HEK293 (cell line): ENCODE measurements around the gene RNF151.

ENCODE experiments used
- KLF9 ChIP-seq: fragments of 450-650 bp; formaldehyde crosslinking; IDR thresholded peaks from 2 replicates; pipeline ENCODE4 v1.5.1; 2016; ENCODE audit warnings: missing biosample characterization, missing genetic modification characterization, low read depth
- PRDM2 ChIP-seq: fragments of 450-650 bp; formaldehyde crosslinking; IDR thresholded peaks from 2 replicates; pipeline ENCODE4 v1.5.1; 2016; ENCODE audit warnings: missing biosample characterization, missing genetic modification characterization, borderline replicate concordance
- PRDM6 ChIP-seq: fragments of 450-650 bp; formaldehyde crosslinking; IDR thresholded peaks from 2 replicates; pipeline ENCODE4 v1.5.1; 2017; ENCODE audit warnings: missing biosample characterization, missing genetic modification characterization
- SALL2 ChIP-seq: fragments of 450-650 bp; formaldehyde crosslinking; IDR thresholded peaks from 2 replicates; pipeline ENCODE4 v1.5.0; 2017; ENCODE audit warnings: missing biosample characterization, mild to moderate bottlenecking, missing genetic modification characterization, borderline replicate concordance
- TRIM28 ChIP-seq: IDR thresholded peaks from 2 replicates; pipeline ENCODE4 v1.6.1; 2011; ENCODE audit warnings: low read length, control low read depth, borderline replicate concordance
- YY2 ChIP-seq: fragments of 450-650 bp; formaldehyde crosslinking; IDR thresholded peaks from 2 replicates; pipeline ENCODE4 v1.5.1; 2016; ENCODE audit warnings: missing biosample characterization, missing genetic modification characterization
- ZBTB11 ChIP-seq: fragments of 450-650 bp; formaldehyde crosslinking; conservative IDR thresholded peaks from 2 replicates; pipeline ENCODE4 v1.5.1; 2016; ENCODE audit warnings: low read depth, missing biosample characterization, missing genetic modification characterization
- ZBTB17 ChIP-seq: fragments of 450-650 bp; formaldehyde crosslinking; IDR thresholded peaks from 2 replicates; pipeline ENCODE4 v1.5.1; 2016; ENCODE audit warnings: missing biosample characterization, missing genetic modification characterization
- ZNF214 ChIP-seq: fragments of 450-650 bp; formaldehyde crosslinking; IDR thresholded peaks from 2 replicates; pipeline ENCODE4 v1.5.1; 2017; ENCODE audit warnings: missing biosample characterization, mild to moderate bottlenecking, missing genetic modification characterization, borderline replicate concordance
- ZNF23 ChIP-seq: fragments of 450-650 bp; formaldehyde crosslinking; IDR thresholded peaks from 2 replicates; pipeline ENCODE4 v1.5.1; 2016; ENCODE audit warnings: missing biosample characterization, missing genetic modification characterization, borderline replicate concordance
- ZNF280D ChIP-seq: fragments of 450-650 bp; formaldehyde crosslinking; IDR thresholded peaks from 2 replicates; pipeline ENCODE4 v1.5.1; 2016; ENCODE audit warnings: missing biosample characterization, missing genetic modification characterization
- ZNF416 ChIP-seq: fragments of 450-650 bp; formaldehyde crosslinking; IDR thresholded peaks from 2 replicates; pipeline ENCODE4 v1.5.1; 2016; ENCODE audit warnings: missing biosample characterization, missing genetic modification characterization
- ZNF518A ChIP-seq: fragments of 450-650 bp; formaldehyde crosslinking; conservative IDR thresholded peaks from 2 replicates; pipeline ENCODE4 v1.5.1; 2016; ENCODE audit warnings: low read depth, missing biosample characterization, missing genetic modification characterization
- ZNF529 ChIP-seq: fragments of 450-650 bp; formaldehyde crosslinking; IDR thresholded peaks from 2 replicates; pipeline ENCODE4 v1.5.1; 2017; ENCODE audit warnings: missing genetic modification characterization, missing biosample characterization; ENCODE audit not compliant: insufficient replicate concordance
- ZNF624 ChIP-seq: fragments of 450-650 bp; formaldehyde crosslinking; IDR thresholded peaks from 2 replicates; pipeline ENCODE4 v1.5.1; 2017; ENCODE audit warnings: missing biosample characterization, missing genetic modification characterization
- ZNF670 ChIP-seq: fragments of 450-650 bp; formaldehyde crosslinking; IDR thresholded peaks from 2 replicates; pipeline ENCODE4 v1.5.1; 2016; ENCODE audit warnings: missing biosample characterization, missing genetic modification characterization, low read depth
- ZNF768 ChIP-seq: fragments of 450-650 bp; formaldehyde crosslinking; IDR thresholded peaks from 2 replicates; pipeline ENCODE4 v1.5.1; 2018; ENCODE audit warnings: missing biosample characterization, mild to moderate bottlenecking, missing genetic modification characterization
- ZNF837 ChIP-seq: fragments of 450-650 bp; formaldehyde crosslinking; IDR thresholded peaks from 2 replicates; pipeline ENCODE4 v1.5.1; 2016; ENCODE audit warnings: missing biosample characterization, missing genetic modification characterization

The RNF151 gene

GRCh38 chr16:1989209-1990100 is 22.8 kb downstream of the RNF151 start, which contains the start of gene SYNGR3 (continued):
- peak; percentile 13; the same call in 1 of the 2 replicates for TF ChIP-seq ZBTB17
- TF ChIP-seq YY2: no peak
- no peak for TF ChIP-seq SALL2
- TF ChIP-seq PRDM6 (tag by site-specific recombination): no peak
- no peak for TF ChIP-seq KLF9
- no peak for TF ChIP-seq PRDM2 (tag by site-specific recombination)
- no peak for TF ChIP-seq ZNF518A (tag by site-specific recombination)
- no peak for TF ChIP-seq TRIM28
- TF ChIP-seq ZNF280D (tag by site-specific recombination): no peak
- TF ChIP-seq ZNF624 (tag by site-specific recombination): no peak
- no peak for TF ChIP-seq ZNF416
- no peak for TF ChIP-seq ZBTB11 (tag by site-specific recombination)
- no peak for TF ChIP-seq ZNF529
- TF ChIP-seq ZNF768 (tag by site-specific recombination): no peak
- TF ChIP-seq ZNF670 (tag by site-specific recombination): no peak
- TF ChIP-seq ZNF837 (tag by site-specific recombination): no peak
- no peak for TF ChIP-seq ZNF214 (tag by site-specific recombination)
- TF ChIP-seq ZNF23 (tag by site-specific recombination): no peak
